NCI-H524 treated with DMSO at 0.1 percent for 48 hours (cell line): Measurements from ENCODE around the gene CENPP.

Source experiments
- DNase-seq: peaks from one replicate; lab custom pipeline; 2025; lab: John Stamatoyannopoulos, UW

The CENPP gene

DNA sequence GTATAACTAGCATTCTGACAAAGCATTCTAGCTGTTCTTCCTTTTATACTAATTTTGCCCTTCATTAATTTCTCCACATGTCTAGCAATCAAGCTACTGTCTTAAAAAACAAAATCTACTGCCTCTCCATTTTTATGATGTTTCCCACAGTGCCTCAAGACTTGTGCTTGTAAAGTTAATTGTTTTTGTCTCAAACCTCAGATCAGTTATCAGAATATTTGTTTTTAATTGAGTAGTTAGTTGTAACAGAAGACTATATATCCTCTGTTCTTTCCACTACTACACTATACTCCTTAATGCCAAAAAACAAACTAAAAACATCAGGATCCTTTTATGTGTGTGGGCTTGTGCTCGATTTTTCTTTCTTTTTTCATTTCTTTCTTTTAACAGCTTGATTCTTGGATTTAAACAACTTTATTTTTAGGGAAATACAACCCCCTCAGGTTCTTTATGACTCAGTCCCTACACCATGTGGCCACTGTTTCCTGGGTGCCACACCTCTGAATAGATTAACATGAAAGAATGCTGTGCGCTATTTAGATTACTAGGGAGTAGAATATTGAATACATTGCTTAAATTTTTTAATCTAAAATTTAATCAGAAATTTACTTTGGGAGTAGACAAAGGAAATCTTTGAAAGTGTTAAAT lies 155.4 kb downstream of the CENPP start:
- DNase-seq = no peak

DNA sequence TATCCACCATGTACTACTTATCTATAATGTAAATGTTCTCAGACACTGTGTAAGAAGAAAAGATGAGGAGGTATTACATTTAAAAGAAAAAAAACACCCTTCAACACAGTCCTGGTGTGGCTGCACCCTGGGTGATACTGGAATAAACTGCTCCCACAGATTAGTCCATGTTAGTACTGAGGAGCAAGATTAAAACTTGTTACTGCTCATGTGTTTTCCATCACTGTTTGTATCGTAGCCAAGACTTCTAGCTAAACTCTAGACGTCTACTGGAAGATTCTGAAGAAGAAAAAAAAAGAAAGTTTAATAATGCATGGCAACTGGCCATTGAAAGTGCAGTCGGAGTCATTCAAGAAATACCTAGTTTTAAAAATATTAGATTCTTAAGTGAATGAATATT lies 156.6 kb downstream of the CENPP start, which contains the start of gene ASPN:
TSS of gene ASPN (minus strand) at position 178 of the 400 bp plus-strand sequence.
- no peak for DNase-seq

DNA sequence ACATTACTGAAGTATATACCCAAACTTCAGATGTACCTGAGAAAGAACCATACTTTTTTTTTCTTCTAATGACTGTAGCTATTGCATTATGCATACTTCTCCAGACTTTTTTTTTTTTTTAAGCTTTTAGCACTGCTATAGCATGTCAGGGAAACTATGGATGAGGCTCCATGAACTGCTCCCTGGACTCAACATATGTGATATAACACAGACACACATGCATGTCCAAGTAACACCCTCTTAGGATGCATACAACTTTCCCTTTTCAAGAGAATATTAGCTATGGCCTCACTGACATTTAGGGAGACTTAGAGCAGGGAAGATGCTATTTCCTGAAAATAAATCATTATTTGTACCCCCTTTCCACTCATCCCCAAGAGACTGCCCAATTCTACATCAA lies 157.1 kb downstream of the CENPP start:
- DNase-seq = no peak

DNA sequence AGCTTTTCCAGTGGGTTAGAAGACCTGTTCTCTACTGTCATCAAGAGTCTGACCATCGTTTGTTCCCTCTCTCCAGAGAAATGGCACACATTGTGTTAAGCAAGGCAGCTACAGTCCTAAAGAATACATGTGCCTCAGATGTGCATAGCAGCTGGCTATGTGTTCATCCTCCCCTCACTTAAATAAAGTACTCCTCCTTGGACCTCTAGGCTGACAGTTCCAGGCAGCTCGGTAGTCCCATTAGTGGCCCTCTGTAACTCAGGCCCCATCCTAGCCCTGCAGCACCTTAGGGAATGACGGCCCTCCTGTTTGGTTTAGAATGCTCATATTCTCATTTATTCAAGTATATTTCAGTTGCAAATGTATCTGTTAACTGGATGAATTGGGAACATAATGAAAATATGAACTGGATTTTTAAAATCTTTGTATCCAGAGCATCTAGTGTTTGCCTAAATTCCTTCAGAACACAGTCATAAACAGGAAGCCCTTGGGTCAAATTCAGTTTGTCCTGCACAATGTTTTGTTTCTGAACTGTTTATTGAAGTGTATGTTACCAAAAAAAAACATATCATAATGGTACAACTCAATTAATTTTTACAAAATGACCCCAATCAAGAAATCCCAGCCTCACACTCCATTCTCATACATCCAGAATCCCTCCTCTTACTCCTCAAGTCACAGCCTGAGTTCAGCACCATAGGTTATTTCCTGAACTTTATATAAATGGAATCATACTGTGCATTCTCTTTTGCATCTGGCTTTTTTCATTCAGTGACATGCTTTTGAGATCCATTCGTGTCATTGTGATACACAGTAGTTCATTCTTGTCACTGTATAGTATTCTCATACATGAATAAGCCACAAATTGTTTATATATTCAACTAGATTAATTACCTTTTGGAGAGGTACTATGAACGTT lies 158.1 kb downstream of the CENPP start:
- no peak for DNase-seq

DNA sequence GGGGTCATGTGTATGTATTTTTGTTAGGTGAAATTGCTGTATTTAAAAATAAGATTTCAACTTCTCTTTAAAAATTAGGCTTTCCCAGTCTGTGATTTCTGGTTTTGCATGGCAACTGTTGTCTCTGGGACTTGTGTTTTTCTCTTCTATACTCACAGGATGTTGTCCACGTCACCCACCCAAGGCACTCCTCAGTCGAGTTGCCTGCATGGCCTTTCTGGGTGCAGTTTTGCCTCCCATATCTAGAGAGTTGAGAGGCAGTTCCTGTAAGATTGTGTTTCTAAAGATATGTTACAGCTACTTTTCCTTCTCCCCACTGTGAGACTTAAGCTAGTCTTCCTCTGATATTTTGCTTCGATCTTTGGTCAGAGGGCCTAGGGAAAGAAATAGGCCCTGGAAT lies 158.8 kb downstream of the CENPP start:
- DNase-seq = no peak

DNA sequence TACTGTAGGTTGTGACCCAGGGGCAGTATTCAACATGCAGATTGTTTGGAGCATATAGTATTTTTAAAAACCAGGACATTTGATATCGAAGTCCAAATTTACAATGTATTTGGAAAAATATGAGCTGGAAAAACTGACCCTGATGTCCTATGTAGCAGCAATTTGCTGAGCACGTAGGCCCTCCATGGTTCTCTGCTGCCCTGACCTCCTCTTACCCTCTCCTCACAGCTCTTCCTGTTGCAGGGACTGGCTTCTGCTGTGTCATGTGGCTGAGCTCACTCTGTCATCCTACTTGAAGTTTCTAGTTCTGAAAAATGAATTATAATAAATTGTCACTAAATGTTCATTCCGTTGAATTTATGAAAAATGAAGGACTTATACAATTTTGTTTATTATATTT lies 160.6 kb downstream of the CENPP start:
- no peak for DNase-seq

DNA sequence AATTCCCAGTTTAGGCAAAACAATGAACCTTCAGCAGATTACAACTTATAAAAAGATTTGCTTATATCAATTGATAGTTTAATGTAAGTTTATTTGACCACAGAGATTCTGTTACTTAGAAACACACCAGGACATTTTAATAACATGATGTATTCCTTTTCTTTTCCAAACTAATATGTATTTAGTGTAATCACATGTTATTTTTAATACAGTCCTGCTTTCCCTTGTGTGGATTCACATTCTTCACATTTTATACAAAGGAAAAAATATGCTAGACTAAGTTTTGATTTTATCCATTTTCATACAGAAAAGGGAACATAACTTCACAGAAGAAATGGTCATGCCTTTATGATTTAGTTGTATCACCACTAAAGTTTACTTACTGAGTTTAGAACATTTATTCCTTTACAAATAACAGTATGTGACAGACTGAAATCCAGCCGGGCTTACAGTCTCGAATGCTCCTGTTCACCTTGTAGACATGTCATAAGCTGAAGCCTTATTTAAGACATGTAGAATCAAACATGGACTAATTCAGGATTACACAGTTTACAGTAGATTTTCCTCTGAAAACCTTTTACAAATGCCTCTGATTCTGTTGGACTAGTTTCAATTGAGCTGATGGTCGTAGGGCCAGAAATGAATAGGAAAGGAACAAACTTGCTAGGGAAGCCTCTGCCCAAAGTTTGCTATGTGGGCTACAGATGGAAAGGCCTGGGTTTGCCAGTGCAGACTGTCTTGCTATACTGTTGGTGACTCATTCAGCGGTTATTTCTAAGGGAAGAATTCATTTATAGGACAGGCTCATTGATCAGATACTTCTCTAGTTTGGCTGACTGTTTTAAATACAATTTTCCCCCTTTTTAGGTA lies 163.2 kb downstream of the CENPP start:
- no peak for DNase-seq

DNA sequence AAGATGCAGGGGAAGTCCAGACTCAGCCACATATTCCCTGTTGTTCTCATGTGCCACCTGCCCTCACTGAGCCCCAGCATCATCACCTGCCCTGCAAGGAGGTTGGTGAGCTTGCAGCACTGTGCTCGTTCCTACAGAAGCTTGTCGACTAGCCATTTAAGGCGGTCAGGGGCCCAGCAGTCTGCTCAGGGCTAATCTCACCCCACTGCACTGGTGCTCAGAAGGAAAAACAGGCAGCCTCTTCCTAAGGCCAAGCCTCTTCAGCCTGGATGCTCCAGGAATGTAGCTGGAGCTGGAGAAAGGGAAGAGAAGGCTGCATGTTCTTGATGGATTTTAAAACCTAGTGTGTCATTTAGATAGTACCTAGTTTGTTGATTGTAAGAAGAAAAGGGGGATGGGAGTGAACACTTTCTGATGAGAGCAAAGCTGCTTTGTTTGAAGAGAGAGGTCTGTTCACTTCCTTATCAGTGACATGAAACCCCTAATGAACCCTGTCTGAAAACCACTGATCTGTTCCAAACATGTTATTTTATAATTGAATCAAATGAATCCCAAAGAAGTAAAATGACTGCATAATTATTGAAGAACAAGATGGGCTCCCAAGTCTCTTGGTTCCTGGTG lies 167.1 kb downstream of the CENPP start:
- DNase-seq = no peak

DNA sequence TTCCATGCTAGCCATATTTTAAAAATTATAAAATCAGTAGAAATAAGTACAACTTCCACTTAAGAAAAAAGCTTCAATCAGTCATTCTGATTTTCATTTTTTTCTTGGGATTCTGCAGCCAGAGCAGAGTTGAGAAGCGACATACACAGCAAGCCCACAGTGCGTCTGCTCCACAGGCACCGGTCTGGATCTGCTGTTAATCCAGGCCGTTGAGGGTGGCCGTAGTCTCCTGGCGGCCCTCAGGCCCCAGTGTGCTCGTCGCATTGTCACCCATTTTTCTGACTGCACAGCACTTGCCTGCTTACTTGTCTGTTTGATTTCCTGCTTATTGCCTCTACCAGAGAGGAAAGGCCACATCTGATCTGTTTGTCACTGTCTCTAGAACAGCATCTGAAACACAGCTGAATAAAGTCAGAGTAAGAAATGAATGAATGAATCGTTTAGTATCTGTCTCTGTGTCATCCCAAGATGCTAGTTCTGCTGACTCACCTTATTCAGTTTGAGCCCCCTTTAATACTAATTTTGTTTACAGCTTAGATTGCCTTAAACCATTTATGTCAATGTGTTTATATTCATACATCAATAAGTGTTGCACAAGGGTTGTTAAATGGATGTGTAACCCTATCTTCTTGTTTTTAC lies 168.1 kb downstream of the CENPP start:
- no peak for DNase-seq

DNA sequence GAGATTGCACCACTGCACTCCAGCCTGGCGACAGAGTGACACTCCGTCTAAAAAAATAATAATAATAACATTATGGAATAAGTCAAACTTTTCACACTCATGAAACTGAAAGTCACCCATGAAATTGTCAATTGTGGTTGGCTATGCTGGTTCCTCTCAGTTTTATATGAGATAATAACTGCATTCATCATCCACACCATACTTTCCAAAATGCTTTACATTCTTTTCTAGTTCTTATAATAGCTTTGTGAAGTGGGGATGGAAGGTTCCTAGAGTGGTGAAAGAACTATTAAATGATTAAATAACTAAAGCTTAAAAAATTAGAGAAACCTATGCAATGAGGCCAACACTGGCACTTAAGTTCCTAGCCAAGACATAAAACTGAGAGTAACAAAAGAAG lies 169.1 kb downstream of the CENPP start:
- DNase-seq = no peak

DNA sequence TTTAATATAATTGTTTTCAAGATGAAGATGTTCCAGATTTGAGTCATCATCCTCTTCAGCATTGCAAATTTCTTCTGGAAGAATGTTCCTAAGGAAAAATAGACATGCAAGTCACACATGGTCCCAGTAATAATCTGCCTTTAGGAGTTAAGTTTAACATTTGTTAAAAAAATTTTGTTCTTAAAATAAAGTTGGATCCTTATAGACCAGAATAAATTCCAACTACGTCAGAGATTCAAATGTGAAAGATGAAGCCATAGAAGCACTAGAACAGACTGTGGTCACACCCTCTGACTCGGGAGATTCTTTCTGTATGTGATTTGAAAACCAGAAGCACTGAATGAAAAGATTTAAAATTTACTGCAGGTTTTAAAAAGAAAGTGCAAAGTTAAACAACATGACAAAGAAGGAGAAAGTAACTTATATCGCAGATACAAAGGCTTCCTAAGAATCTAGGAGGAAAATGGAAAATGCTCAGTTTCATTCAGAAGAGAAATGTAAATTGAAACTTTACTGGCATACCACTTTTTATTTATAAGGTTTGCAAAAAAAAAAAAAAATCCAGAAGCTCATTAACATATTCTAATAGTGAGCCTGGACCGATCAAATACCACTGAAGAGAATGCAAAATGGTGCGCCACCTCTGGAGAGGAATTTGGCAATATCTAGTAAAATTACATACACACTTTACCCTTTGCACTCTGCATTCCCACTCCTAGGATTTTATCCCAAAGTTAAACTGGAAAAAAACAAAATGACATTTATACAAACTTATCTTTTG lies 170.8 kb downstream of the CENPP start:
- DNase-seq = no peak

DNA sequence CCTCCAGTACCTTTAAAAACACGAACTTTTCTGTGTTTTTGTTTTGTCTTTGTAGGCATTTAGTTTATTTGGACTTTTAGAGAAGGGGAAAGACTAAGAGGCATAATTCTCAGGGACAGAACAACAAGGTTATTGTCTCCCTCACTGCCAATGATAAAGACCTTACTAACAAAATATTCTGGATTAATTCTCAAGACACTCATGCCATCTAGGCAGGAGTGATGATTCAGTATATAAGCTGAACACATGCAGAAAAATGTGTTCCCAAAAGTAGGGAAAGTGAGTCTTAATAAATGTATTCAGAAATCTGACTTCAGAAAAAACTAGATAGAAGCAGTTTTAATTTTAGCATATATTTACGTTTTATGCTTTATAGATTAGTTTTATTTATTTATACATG lies 173.9 kb downstream of the CENPP start:
- DNase-seq = no peak

DNA sequence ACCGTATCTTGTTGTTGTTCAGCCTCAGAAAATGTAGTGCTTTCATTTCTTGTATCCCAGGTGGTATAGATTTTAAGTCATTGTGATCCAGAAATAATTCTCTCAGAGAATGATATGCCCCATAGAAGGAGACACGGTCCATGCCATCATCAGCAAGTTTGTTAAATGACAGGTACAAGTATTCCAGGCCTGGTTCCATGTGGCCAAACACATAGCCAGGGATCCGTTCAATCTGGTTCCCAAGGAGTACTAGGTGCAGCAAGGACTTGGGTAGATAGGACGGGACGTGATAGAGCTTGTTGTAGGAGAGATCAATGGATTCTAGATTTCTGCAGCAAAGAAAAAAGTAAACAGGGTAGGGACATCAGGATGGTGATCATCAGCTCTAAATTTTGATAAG lies 175.0 kb downstream of the CENPP start:
- no peak for DNase-seq

DNA sequence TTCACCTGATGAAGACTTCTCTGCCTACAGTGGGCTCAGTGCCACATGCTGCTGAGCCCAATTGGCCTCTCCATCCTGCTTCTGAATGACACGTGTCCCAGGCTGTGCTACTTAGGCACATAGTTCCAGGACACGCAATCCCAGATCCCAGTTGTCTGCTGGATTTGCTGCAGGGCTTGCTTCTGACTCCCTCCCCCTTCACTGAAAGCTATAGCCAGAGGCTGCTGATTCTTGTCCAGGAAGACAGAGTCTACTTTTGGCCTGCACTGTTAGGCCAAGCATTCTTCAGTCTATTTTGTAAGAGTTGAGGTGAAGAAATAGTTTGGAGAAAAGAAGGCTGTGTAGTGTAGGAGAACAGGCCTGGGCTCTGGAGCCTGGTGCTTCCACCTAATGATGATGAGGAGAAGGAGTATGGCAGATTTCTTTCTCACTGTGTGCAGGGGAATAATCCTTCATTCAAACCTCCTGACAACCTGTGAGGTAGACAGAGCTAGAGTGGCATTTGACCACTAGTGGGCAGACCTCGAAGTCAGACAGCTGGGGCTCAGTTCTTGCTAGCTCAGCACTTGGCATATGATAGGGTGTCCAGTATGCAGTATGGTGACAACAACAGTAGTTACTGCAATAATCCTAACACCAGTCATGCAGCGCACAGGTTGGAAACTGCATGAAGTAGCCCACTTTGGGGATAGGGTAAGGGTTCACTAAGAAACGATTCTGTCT lies 176.1 kb downstream of the CENPP start:
- DNase-seq = no peak

DNA sequence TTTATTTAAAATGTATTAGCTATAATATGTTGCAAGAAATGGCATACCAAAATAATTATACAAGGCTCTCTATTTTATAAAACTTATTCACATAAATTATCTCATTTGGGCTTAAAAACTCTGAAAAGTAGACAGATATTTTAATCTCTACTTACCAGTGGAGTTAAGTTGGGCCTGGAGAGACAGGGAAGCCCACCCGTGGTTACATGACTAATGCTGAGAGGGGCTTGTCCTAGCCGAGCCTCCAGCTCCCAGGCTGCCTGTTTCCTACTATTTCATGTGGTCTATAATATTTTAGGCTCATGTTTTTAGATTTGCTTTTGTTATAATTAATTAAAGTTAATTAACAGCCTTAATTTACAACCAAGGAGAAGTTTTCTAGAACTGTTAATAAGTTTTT lies 177.4 kb downstream of the CENPP start:
- DNase-seq = no peak

DNA sequence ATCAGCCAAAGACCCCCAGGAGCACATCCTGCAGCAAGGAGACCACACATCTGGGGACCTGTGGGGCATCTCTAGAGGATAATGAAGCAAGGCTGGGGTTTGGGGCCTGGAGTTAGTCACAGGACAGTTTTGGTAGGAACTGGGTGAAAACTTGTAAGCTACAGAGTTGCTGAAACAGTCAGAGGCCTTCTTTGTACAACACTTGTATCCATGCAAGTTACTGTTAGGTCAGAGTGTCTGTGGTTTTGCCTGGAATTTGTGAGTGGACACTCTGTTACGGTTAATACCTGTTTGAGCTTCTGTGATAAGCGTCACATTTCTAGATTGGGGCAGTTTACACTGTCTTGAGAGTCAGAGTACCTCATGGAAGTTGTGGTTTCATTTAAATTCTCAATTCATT lies 179.1 kb downstream of the CENPP start:
- no peak for DNase-seq

DNA sequence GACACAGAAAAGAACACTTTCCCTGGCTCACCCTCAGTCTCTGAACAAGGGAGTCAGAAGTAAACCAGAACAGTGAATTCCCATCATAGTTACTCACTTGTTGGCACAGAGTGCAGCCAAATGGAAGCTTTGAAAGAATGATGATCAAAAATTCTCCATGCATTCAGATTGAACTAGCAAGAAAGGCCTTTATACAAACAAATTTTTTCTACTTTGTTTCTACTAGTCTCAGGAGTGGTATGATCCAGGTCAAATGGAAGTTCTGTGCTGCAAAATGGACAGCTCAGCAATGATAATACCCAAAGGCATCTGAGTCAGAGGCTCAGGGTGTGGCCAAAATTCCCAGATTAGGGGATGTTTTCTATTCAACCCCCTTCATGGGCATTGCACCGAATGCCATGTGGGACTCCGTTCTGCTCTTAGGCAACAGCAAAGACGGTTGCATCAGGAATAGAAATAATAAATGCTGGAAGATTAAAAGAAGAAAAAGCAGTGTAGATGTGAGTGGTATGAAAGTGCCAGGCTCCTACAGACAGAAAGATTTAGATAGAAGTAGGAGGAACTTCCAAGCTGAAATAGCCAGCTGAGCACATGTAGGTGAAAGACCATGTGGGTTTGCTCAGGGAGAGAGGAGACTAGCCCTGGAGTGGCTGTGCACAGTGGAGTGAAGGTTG lies 180.6 kb downstream of the CENPP start:
- no peak for DNase-seq

DNA sequence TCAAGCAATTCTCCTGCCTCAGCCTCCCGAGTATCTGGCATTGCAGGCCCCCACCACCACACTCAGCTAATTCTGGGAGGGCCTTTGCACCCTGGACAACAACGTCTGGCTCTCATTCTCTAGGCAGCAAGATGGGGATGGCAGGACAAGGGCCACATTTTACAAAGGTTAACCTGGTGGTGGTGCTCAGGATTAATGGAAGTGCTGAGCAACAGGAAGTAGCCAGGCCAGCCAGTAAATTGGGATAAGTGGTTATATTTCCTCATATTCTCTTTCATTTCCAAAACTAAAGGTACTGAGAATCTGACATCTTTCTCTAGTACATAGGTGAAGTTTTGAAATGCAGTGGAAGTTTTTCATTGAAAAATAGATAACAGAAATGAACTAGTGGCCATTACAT lies 181.3 kb downstream of the CENPP start:
- DNase-seq = no peak

DNA sequence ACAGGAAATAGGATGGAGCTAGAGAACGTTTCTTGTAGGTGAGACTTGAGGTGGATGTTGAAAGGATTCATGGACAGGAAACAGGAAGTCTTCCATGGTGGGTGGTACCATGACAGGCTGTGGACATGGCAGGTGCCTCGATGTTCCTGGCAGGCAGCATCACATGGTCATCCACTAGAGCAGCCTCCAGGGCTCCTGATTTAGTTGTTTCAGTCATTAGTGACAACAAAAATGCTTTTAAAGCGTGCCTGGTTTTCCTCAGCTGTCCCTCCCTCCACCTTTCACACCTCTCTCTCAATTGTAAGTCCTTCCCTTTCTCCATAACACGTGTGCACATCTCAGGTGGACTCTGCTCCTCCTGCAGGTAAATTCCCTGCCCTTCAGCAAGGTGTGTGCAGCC lies 181.7 kb downstream of the CENPP start:
- DNase-seq = no peak
